GM21786 (cell line): ENCODE data around the gene NCOR1.
"Not testable (repeated sequence)": the region's sequence is repeated elsewhere in the genome, so short reads cannot be mapped to it uniquely, and the experiment has no call there.

Source experiments
- ATAC-seq: cut with Tn5 transposase; IDR thresholded peaks from one replicate; pipeline ENCODE4 v1.9.1; 2021; ENCODE audit not compliant: unreplicated experiment

The NCOR1 gene

DNA sequence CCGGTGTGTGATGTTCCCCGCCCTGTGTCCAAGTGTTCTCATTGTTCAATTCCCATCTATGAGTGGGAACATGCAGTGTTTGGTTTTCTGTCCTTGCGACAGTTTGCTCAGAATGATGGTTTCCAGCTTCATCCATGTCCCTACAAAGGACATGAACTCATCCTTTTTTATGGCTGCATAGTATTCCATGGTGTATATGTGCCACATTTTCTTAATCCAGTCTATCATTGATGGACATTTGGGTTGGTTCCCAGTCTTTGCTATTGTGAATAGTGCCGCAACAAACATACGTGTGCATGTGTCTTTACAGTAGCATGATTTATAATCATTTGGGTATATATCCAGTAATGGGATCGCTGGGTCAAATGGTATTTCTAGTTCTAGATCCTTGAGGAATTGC is 63.0 kb downstream of the NCOR1 start:
- ATAC-seq = not testable (repeated sequence)

DNA sequence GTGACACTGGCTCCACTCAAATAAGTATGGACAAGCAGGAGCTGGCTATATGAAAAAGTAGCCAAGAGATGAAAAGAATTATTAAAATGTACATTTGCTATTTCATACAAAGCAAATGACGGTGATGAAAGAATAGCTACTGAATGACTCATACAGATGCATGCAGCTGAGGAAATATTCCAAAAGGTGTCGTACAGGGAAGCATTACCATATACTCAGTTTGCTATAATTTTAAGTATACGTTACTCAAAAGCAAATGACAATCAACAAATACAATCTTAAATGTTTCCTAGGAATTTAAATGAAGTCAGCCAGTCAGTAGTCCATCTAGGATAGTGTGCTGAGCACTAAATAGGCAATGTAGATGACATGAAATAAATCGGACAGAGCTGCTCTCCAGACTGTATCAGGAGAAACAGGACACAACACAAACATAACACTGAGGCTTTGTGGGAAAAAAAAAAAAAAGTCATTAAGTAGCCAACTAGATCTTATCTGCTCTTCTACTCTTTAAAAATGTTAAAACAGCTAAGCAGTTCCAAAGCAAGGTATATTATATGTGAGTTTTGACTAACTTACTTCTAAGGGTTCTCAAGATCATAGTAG is 65.0 kb downstream of the NCOR1 start:
- ATAC-seq = no peak

DNA sequence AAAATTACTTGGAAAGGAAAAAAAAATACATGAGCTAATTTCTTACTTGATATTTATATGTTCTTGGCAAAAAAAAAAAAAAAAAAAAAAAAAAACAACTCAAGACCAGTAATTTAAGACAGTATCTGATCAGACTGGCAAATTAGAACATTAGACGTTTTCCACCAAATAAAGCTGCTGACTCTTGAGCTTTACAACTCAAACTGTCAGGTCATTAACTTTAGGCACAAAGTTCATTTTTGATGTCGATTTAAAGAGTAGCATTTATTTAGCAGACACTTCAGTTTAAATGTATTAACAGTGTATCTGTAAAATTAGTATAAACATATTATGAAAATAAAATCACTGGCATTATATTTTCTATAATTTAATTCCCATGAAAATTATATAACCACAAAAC is 66.7 kb downstream of the NCOR1 start:
- ATAC-seq = no peak

DNA sequence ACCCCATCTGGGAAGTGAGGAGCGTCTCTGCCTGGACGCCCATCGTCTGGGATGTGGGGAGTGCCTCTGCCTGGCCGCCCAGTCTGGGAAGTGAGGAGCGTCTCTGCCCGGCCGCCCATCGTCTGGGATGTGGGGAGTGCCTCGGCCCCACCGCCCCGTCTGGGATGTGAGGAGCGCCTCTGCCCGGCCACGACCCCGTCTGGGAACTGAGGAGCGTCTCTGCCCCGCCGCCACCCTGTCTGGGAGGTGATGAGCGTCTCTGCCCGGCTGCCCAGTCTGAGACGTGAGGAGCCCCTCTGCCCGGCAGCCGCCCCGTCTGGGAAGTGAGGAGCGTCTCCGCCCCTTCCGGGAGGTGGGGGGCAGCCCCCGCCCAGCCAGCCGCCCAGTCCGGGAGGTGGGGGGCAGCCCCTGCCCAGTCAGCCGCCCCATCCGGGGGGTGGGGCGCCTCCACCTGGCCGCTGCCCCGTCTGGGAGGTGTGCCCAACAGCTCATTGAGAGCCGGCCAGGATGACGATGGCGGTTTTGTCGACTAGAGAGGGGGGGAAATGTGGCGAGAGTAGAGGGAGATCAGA is 69.9 kb downstream of the NCOR1 start:
- not testable (repeated sequence) for ATAC-seq

DNA sequence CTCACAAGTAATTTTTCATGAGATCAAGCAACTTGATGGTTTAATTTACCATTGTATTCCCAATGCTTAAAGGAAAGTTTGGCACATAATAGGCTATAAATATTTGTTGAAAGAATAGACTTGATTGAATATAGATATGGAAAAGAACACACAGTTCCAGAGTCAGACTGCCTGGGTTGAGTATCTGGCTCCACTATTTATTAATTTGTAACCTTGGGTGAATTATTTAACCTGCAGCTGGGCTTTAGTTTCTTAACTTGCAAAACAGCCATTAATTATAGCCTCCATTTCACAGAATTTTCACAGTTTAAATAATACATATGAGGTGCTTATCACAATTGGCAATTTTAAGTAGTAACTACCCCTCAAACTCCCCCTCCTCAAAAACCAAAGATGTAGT is 73.6 kb downstream of the NCOR1 start:
- no peak for ATAC-seq

DNA sequence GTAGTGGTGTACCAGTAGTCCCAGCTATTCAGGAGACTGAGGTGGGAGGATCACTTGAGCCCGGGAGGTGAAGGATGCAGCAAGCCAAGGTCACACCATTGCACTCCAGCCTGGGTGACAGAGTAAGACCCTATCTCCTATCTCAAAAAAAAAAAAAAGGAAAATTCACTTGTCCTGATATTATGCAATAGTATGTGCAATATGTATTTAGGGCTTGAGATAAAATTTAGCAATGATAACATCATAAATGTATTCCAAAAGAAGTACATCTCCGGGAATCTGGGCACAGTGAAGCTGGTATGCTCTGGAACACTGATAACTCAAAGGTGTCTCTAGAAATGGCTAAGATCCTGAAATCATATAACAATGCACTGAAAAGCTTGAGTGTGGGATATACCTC is 74.5 kb downstream of the NCOR1 start:
- ATAC-seq = no peak

DNA sequence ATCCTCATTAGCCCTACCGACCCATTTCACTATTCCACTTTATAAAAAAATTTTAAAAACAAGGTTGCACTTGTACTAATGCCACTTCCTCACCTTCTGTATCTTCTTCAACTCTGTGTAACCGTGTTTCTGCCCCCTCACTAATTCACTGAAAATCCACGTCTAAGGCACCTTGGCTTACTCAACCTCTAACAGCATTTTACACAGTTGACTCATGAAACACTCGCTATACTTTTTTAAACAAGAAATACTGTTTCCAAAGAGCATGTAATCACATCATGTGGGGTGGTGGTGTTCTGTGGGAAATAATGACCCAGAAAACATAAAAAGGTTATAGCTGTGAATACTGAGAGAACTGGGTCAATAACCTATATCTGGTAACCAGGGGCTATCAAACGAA is 79.9 kb downstream of the NCOR1 start:
- ATAC-seq = no peak

DNA sequence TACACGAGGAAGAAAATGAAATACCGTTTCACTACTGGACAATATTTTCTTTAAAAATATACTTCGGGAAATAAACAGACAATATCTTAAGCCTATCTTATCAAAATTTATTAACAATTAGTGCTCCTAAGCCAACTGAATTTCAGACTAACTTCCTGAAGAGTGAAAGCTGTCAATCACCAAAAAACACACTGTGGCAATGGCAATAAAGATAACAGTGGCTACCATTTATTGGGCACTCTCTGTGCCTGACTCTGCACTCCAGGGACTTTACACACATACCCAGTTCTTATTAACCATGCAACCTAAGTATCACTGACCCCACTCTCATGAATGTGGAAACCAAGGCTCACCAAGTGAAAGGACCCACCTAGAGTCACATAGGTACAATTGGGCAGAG is 83.7 kb downstream of the NCOR1 start:
- no peak for ATAC-seq

DNA sequence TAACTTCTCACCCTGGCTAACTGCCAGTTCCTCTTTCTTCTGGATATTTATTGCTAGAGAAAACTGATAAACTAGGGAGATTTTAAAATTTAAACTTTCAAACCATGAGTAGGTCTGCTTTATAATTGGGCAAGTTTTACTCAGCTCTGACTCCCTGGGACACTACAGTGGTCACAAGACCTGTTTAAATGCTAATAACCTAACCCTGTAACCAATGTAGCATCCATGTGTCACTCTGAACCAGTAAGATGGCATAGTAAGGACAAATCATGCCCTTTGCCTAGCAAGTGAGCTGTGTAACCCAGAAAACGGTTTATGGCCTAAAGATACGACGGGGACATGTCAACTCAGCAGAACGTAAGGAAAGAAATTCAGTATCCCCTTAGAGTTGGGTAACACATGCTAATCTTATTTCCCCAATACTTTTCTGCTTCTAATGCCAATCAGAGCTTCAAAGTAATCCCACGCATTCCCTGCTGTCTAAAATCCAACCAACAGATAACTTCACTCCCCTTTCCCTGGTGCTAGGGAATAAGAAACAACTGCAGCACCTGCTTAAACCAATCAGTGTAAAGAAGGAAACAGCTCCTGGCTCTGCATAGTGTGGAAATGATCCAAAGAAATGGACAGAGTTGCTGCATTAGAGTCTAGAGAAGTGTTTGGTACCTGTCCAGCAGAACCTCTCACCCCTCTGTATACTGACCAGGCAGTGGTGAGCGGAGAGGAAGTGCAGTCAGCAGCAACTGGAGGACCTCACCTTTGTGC is 85.7 kb downstream of the NCOR1 start:
- no peak for ATAC-seq

DNA sequence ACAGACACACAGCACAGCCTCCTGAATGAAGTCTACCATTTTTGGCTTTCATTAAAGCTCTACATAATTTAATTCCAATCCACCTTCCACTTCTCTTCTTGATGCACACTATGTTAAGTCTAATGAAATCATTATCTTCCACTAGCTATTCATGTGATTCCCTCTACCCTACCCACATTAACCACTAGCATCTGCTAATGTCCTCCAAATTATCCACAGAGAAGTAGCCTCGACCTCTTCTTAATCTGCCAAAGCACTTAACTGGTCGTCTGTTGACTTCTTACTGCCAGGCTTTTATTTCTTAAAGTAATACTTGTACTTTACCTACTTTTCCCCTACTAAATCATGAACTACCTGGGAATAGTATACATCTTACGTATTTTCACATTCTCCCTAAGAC is 91.8 kb downstream of the NCOR1 start:
- ATAC-seq = no peak

DNA sequence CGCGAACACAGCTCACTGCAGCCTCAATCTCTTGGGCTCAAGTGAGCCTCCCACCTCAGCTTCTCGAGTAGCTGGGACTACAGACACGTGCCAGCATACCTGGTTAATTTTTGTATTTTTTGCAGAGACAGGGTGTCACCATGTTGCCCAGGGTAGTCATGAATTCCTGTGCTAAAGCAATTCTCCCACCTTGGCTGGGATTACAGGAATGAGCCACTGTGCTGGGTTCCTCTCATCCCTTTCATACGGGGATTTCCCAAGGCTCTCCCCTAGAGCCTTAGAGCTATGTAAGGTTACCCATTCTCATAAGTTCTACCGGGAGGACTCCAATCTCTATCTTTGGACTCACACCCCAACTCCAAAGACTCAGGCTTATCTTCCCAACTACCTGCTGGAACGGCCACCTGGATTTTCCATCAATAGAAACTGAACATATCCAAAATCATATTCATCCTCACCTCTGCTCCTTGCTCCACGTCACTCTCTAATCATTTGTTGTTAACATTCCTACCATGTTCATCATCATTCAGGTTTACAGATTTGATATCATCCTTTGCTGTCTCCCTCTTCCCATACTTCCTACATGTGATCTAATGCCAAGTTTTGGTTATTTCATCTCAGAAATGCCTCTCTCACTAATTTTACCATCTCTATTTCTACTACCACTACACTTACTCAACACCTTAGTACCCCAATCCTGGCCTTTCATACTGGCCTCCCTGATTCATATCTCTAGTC is 92.5 kb downstream of the NCOR1 start:
- no peak for ATAC-seq

DNA sequence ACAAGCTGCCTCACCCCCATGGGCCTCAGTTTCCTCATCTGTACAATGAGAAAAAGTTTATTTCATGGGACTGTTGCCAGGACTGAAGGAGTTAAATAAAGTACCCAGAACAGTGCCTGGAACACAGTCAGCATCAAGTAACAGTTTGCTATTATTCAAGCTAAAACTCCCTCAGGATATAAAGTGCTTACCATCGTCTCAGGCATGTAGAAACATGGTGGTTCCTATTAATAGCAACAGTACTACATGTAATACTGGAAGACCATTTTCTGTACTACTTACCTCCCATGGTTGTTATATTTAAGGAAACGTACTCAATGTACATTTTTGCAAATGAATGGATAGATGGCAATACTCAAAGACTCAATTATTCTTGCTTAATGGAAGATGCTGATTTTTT is 93.4 kb downstream of the NCOR1 start:
- no peak for ATAC-seq

DNA sequence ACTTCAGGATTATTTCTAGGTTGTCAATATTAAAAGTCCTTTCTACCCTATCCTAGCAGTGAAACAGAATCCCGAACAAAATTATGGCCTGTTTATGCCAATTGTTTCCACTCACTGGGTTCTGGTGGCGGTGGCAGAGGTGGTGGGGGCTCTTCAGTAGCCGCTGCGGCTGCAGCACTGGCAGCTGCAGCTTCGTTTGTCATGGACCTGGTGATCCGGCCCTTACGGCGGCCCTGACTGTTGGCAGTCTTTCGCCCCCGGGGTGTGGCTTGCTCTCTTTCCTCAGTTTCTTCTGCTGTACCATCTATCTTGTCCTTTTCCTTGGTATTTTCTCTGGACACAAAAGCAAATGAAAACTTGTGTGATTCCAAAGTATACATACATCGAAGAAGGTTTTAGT is 94.4 kb downstream of the NCOR1 start:
- ATAC-seq = no peak

DNA sequence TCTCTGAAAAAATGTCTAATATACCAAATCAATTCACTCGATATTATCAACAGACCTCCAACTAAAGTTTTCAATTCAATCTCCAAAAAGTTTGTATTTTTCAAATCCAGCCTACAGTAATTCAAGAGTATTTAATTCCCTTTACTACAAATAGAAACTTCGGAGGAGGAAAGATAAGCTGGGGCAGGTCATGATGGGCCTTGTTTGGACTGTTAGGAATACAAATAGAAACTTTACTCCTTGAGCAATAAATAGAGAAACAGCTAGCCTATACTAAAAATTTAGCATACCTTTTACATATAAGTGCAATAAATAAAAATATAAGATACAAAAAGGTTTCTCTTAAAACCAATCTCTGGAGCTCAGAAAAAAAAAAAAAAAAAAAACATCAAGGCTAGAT is 98.2 kb downstream of the NCOR1 start:
- ATAC-seq = no peak

DNA sequence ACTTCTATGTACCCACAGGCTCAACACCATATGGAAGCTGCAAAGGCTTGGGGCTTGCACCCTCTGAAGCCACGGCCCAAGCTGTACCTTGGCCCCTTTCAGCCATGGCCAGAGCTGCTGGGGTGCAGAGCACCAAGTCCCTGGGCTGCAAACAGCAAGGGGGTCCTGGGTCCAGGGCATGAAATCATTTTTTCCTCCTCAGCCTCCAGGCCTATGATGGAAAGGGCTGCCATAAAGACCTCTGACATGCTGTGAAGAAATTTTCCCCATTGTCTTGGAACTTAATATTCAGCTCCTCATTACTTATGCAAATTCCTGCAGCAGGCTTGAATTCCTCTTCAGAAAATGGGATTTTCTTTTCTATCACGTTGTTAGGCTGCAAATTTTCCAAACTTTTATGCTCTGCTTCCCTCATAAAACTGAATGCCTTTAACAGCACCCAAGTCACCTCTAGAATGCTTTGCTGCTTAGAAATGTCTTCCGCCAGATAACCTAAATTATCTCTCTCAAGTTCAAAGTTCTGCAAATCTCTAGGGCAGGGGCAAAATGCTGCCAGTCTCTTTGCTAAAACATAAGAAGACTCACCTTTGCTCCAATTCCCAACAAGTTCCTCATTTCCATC is 100.1 kb downstream of the NCOR1 start:
- ATAC-seq = not testable (repeated sequence)

DNA sequence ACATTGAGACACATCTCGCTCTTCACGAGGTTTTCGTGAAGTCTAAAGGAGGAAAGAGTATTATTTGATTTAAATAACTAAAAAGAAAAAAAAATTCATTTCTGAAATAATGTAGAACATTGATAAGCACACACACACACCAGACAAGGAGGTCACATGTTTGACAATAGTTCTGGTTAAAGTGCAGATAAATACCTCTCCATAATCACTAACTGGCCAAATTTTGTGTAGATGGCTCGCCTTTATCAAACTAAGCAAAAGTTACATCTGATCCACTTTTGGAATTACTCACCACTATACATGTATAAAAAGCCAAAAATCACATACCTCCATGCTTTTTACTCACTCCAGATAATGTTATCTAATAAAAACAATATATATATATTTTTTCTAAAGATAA is 106.5 kb downstream of the NCOR1 start:
- no peak for ATAC-seq

DNA sequence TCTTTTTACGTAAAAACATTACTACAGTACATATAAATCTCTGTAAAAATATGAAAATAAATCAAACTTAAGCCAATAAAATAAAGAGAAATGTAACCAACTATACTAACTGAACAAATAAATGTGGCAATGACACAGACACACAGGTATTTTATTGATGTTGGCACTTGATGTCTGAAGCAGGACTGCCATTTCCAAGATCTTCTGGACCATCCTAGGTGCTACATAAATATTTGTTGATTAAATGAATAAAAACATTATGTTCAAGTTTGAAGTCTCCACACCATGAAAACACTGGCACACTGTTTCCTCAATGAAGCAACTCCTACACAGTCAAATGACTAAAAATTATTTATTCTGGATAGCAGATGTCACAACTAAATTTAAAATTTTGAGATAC is 106.9 kb downstream of the NCOR1 start:
- ATAC-seq = no peak

DNA sequence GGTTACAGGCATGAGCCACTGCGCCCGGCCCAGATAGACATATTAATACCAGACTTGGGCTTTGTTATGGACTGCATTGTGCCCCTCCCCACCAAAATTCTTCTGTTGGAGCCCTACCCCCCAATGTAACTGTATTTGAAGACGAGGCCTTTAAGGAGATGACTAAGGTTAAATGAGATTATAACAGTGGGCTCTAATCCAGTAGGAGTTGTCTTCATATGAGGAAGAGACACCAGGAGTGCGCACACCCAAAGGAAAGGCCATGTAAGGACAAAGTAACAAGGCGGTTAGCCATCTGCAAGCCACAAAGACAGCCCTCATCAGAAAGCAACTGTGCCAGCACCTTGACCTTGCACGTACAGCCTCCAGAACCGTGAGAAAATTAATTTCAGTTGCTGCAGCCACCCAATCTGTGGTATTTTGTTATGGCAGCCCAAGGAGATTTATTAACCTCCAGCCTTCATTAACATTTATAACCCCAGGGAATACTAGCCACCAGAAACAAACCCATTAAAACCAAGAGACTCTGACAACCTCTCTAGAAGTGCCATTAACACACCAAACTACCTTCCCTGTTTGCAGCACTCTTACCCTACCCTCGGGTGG is 108.1 kb downstream of the NCOR1 start:
- no peak for ATAC-seq

DNA sequence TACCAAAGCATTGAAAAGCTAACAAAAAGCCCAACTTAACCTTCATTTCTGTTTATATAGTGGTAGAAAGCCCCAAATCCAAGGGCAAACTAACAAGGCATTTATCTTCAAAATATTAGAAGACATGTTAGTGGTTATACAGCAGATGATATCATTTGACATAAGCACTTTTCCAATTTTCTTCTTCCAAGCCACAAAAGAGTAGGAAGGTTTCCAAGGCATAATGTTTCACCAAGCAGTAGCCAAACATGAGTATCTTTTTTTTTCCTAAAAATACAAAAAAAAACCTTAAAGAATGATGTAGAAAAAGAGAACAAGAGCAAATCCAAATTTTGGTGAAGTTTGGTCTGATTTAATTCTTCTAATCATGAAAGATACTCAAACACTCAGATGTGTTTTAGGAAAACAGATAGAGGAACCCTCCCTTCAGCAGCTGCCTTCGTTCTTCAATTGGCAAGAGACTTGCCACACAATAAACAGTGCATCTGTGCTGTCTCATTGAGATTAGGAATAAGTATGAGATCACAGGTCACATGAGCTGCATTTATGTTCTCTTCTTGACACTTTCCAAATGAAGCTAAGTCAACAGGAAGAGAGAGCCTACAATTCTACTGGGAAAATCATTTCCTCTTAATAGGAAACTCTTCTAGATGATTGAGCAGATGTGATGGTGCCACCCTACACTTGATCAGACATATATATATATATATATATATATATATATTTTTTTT is 109.0 kb downstream of the NCOR1 start:
- no peak for ATAC-seq

DNA sequence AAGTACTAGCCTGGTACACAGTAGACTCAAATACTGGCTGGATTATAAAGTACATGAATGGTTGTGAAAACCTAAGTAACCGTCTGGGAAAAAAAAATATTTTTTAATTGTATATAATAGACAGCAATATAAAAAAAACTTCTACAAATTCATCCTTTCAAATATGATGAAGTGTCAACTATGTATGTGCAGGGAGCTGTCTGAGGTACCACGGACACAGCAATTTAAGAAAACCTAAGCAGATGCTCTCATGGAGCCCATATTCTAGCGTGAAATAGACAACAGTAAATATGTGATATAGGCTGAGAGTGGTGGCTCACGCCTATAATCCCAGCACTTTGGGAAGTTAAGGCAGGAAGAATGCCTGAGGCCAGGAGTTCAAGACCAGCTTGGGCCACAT is 111.1 kb downstream of the NCOR1 start:
- ATAC-seq = no peak
